ENCODE results near the gene DLG2.

The DLG2 gene

DNA sequence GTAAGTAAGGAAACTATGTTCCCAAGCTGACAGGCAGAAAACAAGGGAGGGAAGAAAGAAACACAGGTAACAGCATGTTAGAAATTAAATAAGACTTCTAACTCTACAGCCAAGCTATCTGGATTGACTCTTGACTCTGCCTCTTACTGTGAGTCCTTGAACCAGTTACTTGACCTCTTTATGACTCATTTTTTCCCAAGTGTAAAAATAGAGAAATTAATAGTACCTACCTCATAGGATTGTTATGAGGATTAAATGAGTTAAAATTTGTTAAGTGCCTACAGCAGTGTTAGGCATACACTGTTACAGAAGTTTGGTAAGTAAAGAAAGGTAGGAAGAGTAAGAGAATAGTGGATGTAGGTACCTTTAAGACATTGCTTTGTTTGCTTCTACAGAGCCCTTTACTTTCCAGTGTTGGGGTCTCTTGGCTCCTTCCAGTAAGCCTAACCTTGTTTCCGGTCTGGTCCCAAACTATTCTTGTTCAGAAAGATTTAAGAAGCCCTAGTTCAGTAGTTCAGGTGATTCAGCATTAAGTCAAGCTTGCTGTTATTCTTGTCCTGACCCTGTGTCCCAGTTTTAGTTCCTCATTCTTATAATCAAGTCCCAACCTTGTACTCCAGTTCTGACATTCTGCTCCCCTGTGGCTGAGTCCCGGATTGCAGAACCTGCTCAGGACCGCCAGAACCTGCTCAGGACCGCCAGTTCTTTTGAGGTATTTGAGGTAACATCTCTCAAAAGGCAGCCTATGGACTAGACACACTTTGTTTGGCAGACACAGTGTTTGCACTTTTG, 1377.6 kb downstream of the DLG2 start:
- Histone ChIP-seq H3K23ac (ENCODE audit: low read length in 2 of 2) (no peak overlapping the region), H2BK5ac (ENCODE audit: low read depth, low read length, poor library complexity, severe bottlenecking) (no peak overlapping the region), H3K4ac (ENCODE audit: low read depth in 1 of 2, low read length in 2 of 2) (no peak overlapping the region), H3K18ac (ENCODE audit: low read depth in 1 of 2, low read length in 2 of 2) (no peak overlapping the region), H3K4me2 (ENCODE audit: low read length, poor library complexity, severe bottlenecking) (no peak overlapping the region), H3K79me1 (replicated peaks; ENCODE audit: low read length, poor library complexity, severe bottlenecking) (no peaks in the 10 kb centered on the region), H4K8ac (ENCODE audit: low read length) (no peak overlapping the region), H2AK5ac (ENCODE audit: low read length, severe bottlenecking) (no peak overlapping the region), H3K36me3 (ENCODE audit: control insufficient read depth in 1 of 2, insufficient read depth in 2 of 2, low read depth in 1 of 2, low read length in 2 of 2) (no peaks in the 10 kb centered on the region), H3K9me3 (ENCODE audit: control insufficient read depth, low read length) (no peaks in the 10 kb centered on the region), H3K27me3 (ENCODE audit: control insufficient read depth in 1 of 2, insufficient read depth in 1 of 2, low read length in 2 of 2) (no peaks in the 10 kb centered on the region), H2BK120ac (ENCODE audit: low read depth, low read length) (no peak overlapping the region), H2BK12ac (ENCODE audit: low read length in 2 of 2) (no peak overlapping the region), H3K4me1 (ENCODE audit: control insufficient read depth, insufficient read depth, low read depth, low read length) (no peaks in the 10 kb centered on the region), H2BK15ac (ENCODE audit: low read depth, poor library complexity, severe bottlenecking) (no peak overlapping the region), H3K14ac (ENCODE audit: low read length in 2 of 2) (no peak overlapping the region), H2AFZ (ENCODE audit: low read depth, low read length) (no peak overlapping the region), H3K27ac (ENCODE audit: low read length, poor library complexity, severe bottlenecking) (no peak overlapping the region), H3K9ac (ENCODE audit: low read length) (peak overlapping the region; percentile 10), H3K4me3 (ENCODE audit: insufficient read depth in 1 of 2, low read depth in 1 of 2, low read length in 2 of 2) (no peak overlapping the region), H4K91ac (ENCODE audit: low read length) (no peak overlapping the region)
- WGBS: 95% methylated on average over 4 of the region's 4 CpGs
- DNase-seq: peak; percentile 44

DNA sequence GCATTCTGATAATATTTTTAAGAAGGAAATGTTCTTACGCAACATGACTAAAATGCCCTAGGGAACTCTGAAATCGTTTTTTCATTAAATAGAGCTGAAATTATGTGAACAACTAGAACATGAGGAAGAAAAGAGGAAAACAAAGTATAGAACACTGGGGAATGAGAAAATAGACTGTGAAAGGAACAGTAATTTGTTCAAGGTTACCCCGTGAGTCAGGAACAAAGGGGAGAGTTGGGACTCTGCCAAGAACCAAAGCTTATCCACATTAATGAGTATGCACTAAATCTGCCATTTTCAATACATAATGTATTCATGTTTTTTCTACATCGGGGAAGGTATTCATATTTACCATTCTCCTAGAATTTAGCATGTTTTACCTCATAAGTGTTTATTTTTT, 1379.2 kb downstream of the DLG2 start:
- Histone ChIP-seq H2AK5ac (ENCODE audit: low read length, severe bottlenecking) (no peak overlapping the region), H3K18ac (ENCODE audit: low read depth in 1 of 2, low read length in 2 of 2) (no peak overlapping the region), H3K4ac (ENCODE audit: low read depth in 1 of 2, low read length in 2 of 2) (no peak overlapping the region), H3K36me3 (ENCODE audit: control insufficient read depth in 1 of 2, insufficient read depth in 2 of 2, low read depth in 1 of 2, low read length in 2 of 2) (no peaks in the 10 kb centered on the region), H3K14ac (ENCODE audit: low read length in 2 of 2) (no peak overlapping the region), H3K23ac (ENCODE audit: low read length in 2 of 2) (no peak overlapping the region), H3K9ac (ENCODE audit: low read length) (no peak overlapping the region), H3K4me2 (ENCODE audit: low read length, poor library complexity, severe bottlenecking) (no peak overlapping the region), H4K91ac (ENCODE audit: low read length) (no peak overlapping the region), H3K79me1 (replicated peaks; ENCODE audit: low read length, poor library complexity, severe bottlenecking) (no peaks in the 10 kb centered on the region), H4K8ac (ENCODE audit: low read length) (no peak overlapping the region), H3K27me3 (ENCODE audit: control insufficient read depth in 1 of 2, insufficient read depth in 1 of 2, low read length in 2 of 2) (no peaks in the 10 kb centered on the region), H3K4me1 (ENCODE audit: control insufficient read depth, insufficient read depth, low read depth, low read length) (no peaks in the 10 kb centered on the region), H3K27ac (ENCODE audit: low read length, poor library complexity, severe bottlenecking) (no peak overlapping the region), H3K9me3 (ENCODE audit: control insufficient read depth, low read length) (no peaks in the 10 kb centered on the region), H2BK5ac (ENCODE audit: low read depth, low read length, poor library complexity, severe bottlenecking) (no peak overlapping the region), H2BK15ac (ENCODE audit: low read depth, poor library complexity, severe bottlenecking) (no peak overlapping the region), H3K4me3 (ENCODE audit: insufficient read depth in 1 of 2, low read depth in 1 of 2, low read length in 2 of 2) (no peak overlapping the region), H2BK12ac (ENCODE audit: low read length in 2 of 2) (no peak overlapping the region), H2AFZ (ENCODE audit: low read depth, low read length) (no peak overlapping the region), H2BK120ac (ENCODE audit: low read depth, low read length) (no peak overlapping the region)
- WGBS: 91% methylated on average over 2 of the region's 4 CpGs
- no peak for DNase-seq

DNA sequence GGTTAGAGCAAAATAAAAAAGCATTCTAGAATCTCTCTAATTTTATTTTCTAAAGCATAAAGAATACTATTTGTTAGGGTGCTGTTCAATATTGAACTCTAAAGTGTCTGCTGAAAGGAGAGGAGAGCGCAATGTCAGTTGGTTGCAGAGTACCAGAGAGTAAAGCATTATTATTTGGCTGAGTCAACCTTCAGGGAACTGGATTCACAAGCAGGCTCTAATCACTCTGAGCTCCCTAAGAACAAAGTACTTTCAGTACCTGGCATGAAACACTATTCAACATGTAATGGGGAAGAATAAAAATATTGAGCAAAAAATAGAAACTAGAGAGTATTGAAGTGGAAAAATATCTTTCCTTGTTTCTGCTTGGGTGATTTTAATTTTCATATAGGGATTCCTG, 1380.0 kb downstream of the DLG2 start:
- no peak for DNase-seq
- Histone ChIP-seq H2AFZ (ENCODE audit: low read depth, low read length) (no peak overlapping the region), H3K4me3 (ENCODE audit: insufficient read depth in 1 of 2, low read depth in 1 of 2, low read length in 2 of 2) (no peak overlapping the region), H3K36me3 (ENCODE audit: control insufficient read depth in 1 of 2, insufficient read depth in 2 of 2, low read depth in 1 of 2, low read length in 2 of 2) (no peaks in the 10 kb centered on the region), H2AK5ac (ENCODE audit: low read length, severe bottlenecking) (no peak overlapping the region), H3K79me1 (replicated peaks; ENCODE audit: low read length, poor library complexity, severe bottlenecking) (no peaks in the 10 kb centered on the region), H3K23ac (ENCODE audit: low read length in 2 of 2) (no peak overlapping the region), H3K14ac (ENCODE audit: low read length in 2 of 2) (no peak overlapping the region), H3K9me3 (ENCODE audit: control insufficient read depth, low read length) (no peaks in the 10 kb centered on the region), H2BK12ac (ENCODE audit: low read length in 2 of 2) (no peak overlapping the region), H3K9ac (ENCODE audit: low read length) (no peak overlapping the region), H2BK15ac (ENCODE audit: low read depth, poor library complexity, severe bottlenecking) (no peak overlapping the region), H3K27ac (ENCODE audit: low read length, poor library complexity, severe bottlenecking) (no peak overlapping the region), H2BK5ac (ENCODE audit: low read depth, low read length, poor library complexity, severe bottlenecking) (no peak overlapping the region), H3K18ac (ENCODE audit: low read depth in 1 of 2, low read length in 2 of 2) (no peak overlapping the region), H3K4me1 (ENCODE audit: control insufficient read depth, insufficient read depth, low read depth, low read length) (no peaks in the 10 kb centered on the region), H2BK120ac (ENCODE audit: low read depth, low read length) (no peak overlapping the region), H3K4me2 (ENCODE audit: low read length, poor library complexity, severe bottlenecking) (no peak overlapping the region), H4K8ac (ENCODE audit: low read length) (no peak overlapping the region), H3K4ac (ENCODE audit: low read depth in 1 of 2, low read length in 2 of 2) (no peak overlapping the region), H4K91ac (ENCODE audit: low read length) (no peak overlapping the region), H3K27me3 (ENCODE audit: control insufficient read depth in 1 of 2, insufficient read depth in 1 of 2, low read length in 2 of 2) (no peaks in the 10 kb centered on the region)
- 100% methylated on average over 1 of the region's 1 CpG for WGBS

DNA sequence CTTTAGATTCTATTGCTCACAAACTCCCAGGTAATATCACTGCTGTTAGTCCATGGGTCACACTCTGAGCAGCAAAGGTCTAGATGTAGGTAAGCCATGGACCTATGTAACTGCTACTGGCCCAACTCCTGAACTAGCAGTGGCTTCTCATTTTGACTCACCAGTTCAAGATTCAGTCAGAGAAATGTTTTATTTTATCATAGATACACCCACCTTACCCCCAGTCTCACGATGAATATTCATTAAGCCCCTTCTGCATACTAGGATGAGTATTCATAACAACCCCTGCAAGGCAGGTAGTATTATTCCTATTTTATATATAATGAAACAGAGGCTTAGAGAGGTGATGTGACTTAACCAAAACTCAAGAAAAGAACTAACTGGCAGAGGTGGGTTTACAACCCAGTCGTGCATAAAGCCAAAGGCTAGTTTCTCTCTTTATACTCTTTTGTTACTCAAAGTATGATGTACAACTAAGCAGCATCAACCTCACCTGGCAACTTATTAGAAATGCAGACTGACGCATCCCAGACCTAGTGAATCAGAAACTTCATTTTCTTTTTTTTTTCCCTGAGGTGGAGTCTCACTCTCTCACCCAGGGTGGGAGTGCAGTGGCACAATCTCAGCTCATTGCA, 1383.4 kb downstream of the DLG2 start:
- no peaks in the 10 kb centered on the region for H3K79me1 ChIP-seq (replicated peaks; ENCODE audit: low read length, poor library complexity, severe bottlenecking)
- no peak overlapping the region for H2BK120ac ChIP-seq (ENCODE audit: low read depth, low read length)
- H4K91ac ChIP-seq (ENCODE audit: low read length): no peak overlapping the region
- no peak overlapping the region for H3K4me3 ChIP-seq (ENCODE audit: insufficient read depth in 1 of 2, low read depth in 1 of 2, low read length in 2 of 2)
- H3K4ac ChIP-seq (ENCODE audit: low read depth in 1 of 2, low read length in 2 of 2): no peak overlapping the region
- DNase-seq: no peak
- no peak overlapping the region for H3K14ac ChIP-seq (ENCODE audit: low read length in 2 of 2)
- no peak overlapping the region for H2AFZ ChIP-seq (ENCODE audit: low read depth, low read length)
- H2BK5ac ChIP-seq (ENCODE audit: low read depth, low read length, poor library complexity, severe bottlenecking): no peak overlapping the region
- no peaks in the 10 kb centered on the region for H3K9me3 ChIP-seq (ENCODE audit: control insufficient read depth, low read length)
- no peak overlapping the region for H2BK15ac ChIP-seq (ENCODE audit: low read depth, poor library complexity, severe bottlenecking)
- H3K23ac ChIP-seq (ENCODE audit: low read length in 2 of 2): no peak overlapping the region
- no peak overlapping the region for H3K9ac ChIP-seq (ENCODE audit: low read length)
- WGBS: 88% methylated on average over 2 of the region's 3 CpGs
- H3K27ac ChIP-seq (ENCODE audit: low read length, poor library complexity, severe bottlenecking): no peak overlapping the region
- no peak overlapping the region for H4K8ac ChIP-seq (ENCODE audit: low read length)
- no peaks in the 10 kb centered on the region for H3K36me3 ChIP-seq (ENCODE audit: control insufficient read depth in 1 of 2, insufficient read depth in 2 of 2, low read depth in 1 of 2, low read length in 2 of 2)
- no peaks in the 10 kb centered on the region for H3K27me3 ChIP-seq (ENCODE audit: control insufficient read depth in 1 of 2, insufficient read depth in 1 of 2, low read length in 2 of 2)
- H3K4me2 ChIP-seq (ENCODE audit: low read length, poor library complexity, severe bottlenecking): no peak overlapping the region
- H2AK5ac ChIP-seq (ENCODE audit: low read length, severe bottlenecking): no peak overlapping the region
- H3K18ac ChIP-seq (ENCODE audit: low read depth in 1 of 2, low read length in 2 of 2): no peak overlapping the region
- H2BK12ac ChIP-seq (ENCODE audit: low read length in 2 of 2): no peak overlapping the region
- H3K4me1 ChIP-seq (ENCODE audit: control insufficient read depth, insufficient read depth, low read depth, low read length): no peaks in the 10 kb centered on the region

Measured in mesenchymal stem cell (in vitro differentiated cells and primary cell).